ENCODE data around the gene FARP1. TPM values are rescaled to one million over a fixed set of nuclear protein-coding genes. Genes with fewer than 3 reads are reported as not detected.

The FARP1 gene
- total and polyA plus RNA-seq, 2 of the 13 experiments (the other 11 are each of a cell fraction or from before 2014, with no cell fraction given), result 70.6 to 126 TPM

DNA sequence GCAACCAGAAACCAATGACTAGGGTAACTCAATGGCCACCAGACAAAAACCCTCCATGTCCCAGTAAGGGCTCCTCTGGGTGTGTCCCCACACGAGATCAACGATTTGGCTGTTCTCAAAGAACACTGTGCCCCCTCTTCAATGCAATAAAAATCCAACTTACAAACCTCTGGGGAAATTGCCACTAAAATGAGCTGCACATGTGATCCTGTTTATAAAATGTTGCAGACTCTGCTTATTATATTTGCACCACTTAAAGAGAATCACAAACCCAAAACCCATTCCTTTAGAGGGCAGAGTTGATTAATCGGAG is 353.5 kb downstream of the FARP1 start:
- TF ChIP-seq MEIS1 (CRISPR knock-in tag; IDR thresholded peaks at IDR 0.05; ENCODE audit: borderline replicate concordance), result no peak
- TF ChIP-seq HOXA9 (CRISPR knock-in tag; IDR thresholded peaks at IDR 0.05; ENCODE audit: borderline replicate concordance), result no peak
- no peak for TF ChIP-seq ZNF230 (CRISPR knock-in tag; IDR thresholded peaks at IDR 0.05)
- peak overlapping the region; percentile 69 for H3K4me2 ChIP-seq (ENCODE audit: low read depth, low read length)
- FAIRE-seq (no peak), ATAC-seq (no peak), DNase-seq (ENCODE audit: low spot score) (no peak)
- H2AFZ ChIP-seq (ENCODE audit: low read length), result no peak overlapping the region
- H3K4me1 ChIP-seq (ENCODE audit: insufficient read depth, low read length), result peaks cover 87% of the 10 kb centered on the region
- in situ Hi-C loops (cut with HindIII; ENCODE audit: extremely low pct_ligation_motif_present, low pct_unique_long_range_greater_than_20kb) (no loop called here), intact Hi-C loops (cut with micrococcal nuclease; ENCODE audit: unreplicated experiment) (no loop called here)
- H4K20me1 ChIP-seq (ENCODE audit: insufficient read depth, low read length), result no peaks in the 10 kb centered on the region; the same call in 1 of the 2 replicates
- no peak overlapping the region for H3K9ac ChIP-seq (ENCODE audit: insufficient read depth, low read depth, low read length)
- H3K4me3 ChIP-seq (replicated peaks in 1 of 3; ENCODE audit: insufficient read depth in 1 of 3, low read depth in 2 of 3, low read length in 3 of 3), result 0 out of 6 replicates have a peak overlapping the region, but pooled peaks of 1 of the 3 experiments have one; percentile 31
- POLR2A ChIA-PET, result interaction anchor here (1.7 to 2.6 kb wide), 2 partner anchors 8 to 12 kb away, joined by 5 to 8 read pairs; no protein-coding TSS in a partner anchor
- CTCF ChIA-PET (ENCODE audit: low intra/inter-chr PET ratio, low total read pairs), result no interaction called here
- H3K27me3 ChIP-seq (ENCODE audit: control insufficient read depth in 1 of 2, insufficient read depth in 2 of 2, low read length in 2 of 2), result no peaks in the 10 kb centered on the region
- peak overlapping the region; percentile 81 for H3K27ac ChIP-seq (ENCODE audit: extremely low read length, insufficient read depth, low read length)
- H3K9me3 ChIP-seq (ENCODE audit: low read length), result no peaks in the 10 kb centered on the region
- peaks cover 4 to 17% of the 10 kb centered on the region in 2 experiments for H3K36me3 ChIP-seq (replicated peaks in 1 of 2; ENCODE audit: control insufficient read depth in 1 of 2, insufficient read depth in 2 of 2, low read length in 2 of 2)
- no TSS peak for BruUV-seq (replicated peaks)
- peaks cover 85% of the 10 kb centered on the region for H3K79me2 ChIP-seq (ENCODE audit: insufficient read depth, low read length)
- WGBS (ENCODE audit: low lambda C conversion rate), result 87% methylated on average over 3 of the region's 3 CpGs

DNA sequence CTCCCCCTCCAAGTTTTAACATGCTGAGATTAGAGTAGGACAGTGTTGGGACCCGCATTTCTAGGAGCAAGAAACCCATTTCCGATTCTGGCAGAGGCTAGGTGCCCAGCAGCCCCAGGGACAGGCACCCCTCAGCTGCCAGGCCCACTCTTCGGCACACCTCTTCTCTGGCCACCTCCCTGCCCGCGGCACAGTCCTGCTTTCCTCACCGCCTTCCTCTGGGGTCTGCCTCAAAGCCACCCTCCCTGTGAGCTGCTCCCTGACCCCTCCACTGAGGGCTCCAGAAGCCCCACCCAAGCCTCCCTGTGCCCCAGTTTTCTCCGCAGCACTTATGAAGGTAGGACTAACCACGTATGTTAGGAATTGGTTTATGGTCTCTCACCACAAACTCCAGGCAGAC is 354.1 kb downstream of the FARP1 start:
- in situ Hi-C loops (cut with HindIII; ENCODE audit: extremely low pct_ligation_motif_present, low pct_unique_long_range_greater_than_20kb), result no loop called here
- peaks cover 4 to 17% of the 10 kb centered on the region in 2 experiments for H3K36me3 ChIP-seq (replicated peaks in 1 of 2; ENCODE audit: control insufficient read depth in 1 of 2, insufficient read depth in 2 of 2, low read length in 2 of 2)
- no peaks in the 10 kb centered on the region; the same call in 1 of the 2 replicates for H4K20me1 ChIP-seq (ENCODE audit: insufficient read depth, low read length)
- ChIA-PET CTCF (ENCODE audit: low intra/inter-chr PET ratio, low total read pairs) (no interaction called here), POLR2A (interaction anchor here (1.7 to 2.6 kb wide), 2 partner anchors 8 to 12 kb away, joined by 5 to 8 read pairs; no protein-coding TSS in a partner anchor)
- no TSS peak for BruUV-seq (replicated peaks)
- H2AFZ ChIP-seq (ENCODE audit: low read length), result no peak overlapping the region
- DNase-seq (ENCODE audit: low spot score), result no peak
- intact Hi-C loops (cut with micrococcal nuclease; ENCODE audit: unreplicated experiment), result no loop called here
- H3K27me3 ChIP-seq (ENCODE audit: control insufficient read depth in 1 of 2, insufficient read depth in 2 of 2, low read length in 2 of 2), result no peaks in the 10 kb centered on the region
- no peaks in the 10 kb centered on the region for H3K9me3 ChIP-seq (ENCODE audit: low read length)
- no peak; the same call in 2 of the 3 replicates for ATAC-seq
- WGBS (ENCODE audit: low lambda C conversion rate), result 94% methylated on average over 8 of the region's 8 CpGs
- no peak for FAIRE-seq
- H3K4me1 ChIP-seq (ENCODE audit: insufficient read depth, low read length), result peaks cover 84% of the 10 kb centered on the region
- peak overlapping the region; percentile 81 for H3K27ac ChIP-seq (ENCODE audit: extremely low read length, insufficient read depth, low read length)
- H3K9ac ChIP-seq (ENCODE audit: insufficient read depth, low read depth, low read length), result no peak overlapping the region
- no peak overlapping the region for H3K4me3 ChIP-seq (replicated peaks in 1 of 3; ENCODE audit: insufficient read depth in 1 of 3, low read depth in 2 of 3, low read length in 3 of 3)
- peaks cover 84% of the 10 kb centered on the region for H3K79me2 ChIP-seq (ENCODE audit: insufficient read depth, low read length)
- H3K4me2 ChIP-seq (ENCODE audit: low read depth, low read length), result no peak overlapping the region
- TF ChIP-seq, protein P1, sequence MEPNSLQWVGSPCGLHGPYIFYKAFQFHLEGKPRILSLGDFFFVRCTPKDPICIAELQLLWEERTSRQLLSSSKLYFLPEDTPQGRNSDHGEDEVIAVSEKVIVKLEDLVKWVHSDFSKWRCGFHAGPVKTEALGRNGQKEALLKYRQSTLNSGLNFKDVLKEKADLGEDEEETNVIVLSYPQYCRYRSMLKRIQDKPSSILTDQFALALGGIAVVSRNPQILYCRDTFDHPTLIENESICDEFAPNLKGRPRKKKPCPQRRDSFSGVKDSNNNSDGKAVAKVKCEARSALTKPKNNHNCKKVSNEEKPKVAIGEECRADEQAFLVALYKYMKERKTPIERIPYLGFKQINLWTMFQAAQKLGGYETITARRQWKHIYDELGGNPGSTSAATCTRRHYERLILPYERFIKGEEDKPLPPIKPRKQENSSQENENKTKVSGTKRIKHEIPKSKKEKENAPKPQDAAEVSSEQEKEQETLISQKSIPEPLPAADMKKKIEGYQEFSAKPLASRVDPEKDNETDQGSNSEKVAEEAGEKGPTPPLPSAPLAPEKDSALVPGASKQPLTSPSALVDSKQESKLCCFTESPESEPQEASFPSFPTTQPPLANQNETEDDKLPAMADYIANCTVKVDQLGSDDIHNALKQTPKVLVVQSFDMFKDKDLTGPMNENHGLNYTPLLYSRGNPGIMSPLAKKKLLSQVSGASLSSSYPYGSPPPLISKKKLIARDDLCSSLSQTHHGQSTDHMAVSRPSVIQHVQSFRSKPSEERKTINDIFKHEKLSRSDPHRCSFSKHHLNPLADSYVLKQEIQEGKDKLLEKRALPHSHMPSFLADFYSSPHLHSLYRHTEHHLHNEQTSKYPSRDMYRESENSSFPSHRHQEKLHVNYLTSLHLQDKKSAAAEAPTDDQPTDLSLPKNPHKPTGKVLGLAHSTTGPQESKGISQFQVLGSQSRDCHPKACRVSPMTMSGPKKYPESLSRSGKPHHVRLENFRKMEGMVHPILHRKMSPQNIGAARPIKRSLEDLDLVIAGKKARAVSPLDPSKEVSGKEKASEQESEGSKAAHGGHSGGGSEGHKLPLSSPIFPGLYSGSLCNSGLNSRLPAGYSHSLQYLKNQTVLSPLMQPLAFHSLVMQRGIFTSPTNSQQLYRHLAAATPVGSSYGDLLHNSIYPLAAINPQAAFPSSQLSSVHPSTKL (CRISPR knock-in tag; IDR thresholded peaks at IDR 0.05), result no peak
- TF ChIP-seq ZNF549 (CRISPR knock-in tag; IDR thresholded peaks at IDR 0.05) (no peak), SP140L (CRISPR knock-in tag; IDR thresholded peaks at IDR 0.05; ENCODE audit: borderline replicate concordance) (no peak), ZIK1 (CRISPR knock-in tag; IDR thresholded peaks at IDR 0.05; ENCODE audit: borderline replicate concordance, low read depth) (no peak), KDM4B (CRISPR knock-in tag; IDR thresholded peaks at IDR 0.05) (no peak), ZFP37 (CRISPR knock-in tag; IDR thresholded peaks at IDR 0.05; ENCODE audit: borderline replicate concordance) (no peak)
- TF ChIP-seq, protein P2, sequence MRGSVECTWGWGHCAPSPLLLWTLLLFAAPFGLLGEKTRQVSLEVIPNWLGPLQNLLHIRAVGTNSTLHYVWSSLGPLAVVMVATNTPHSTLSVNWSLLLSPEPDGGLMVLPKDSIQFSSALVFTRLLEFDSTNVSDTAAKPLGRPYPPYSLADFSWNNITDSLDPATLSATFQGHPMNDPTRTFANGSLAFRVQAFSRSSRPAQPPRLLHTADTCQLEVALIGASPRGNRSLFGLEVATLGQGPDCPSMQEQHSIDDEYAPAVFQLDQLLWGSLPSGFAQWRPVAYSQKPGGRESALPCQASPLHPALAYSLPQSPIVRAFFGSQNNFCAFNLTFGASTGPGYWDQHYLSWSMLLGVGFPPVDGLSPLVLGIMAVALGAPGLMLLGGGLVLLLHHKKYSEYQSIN (CRISPR knock-in tag; IDR thresholded peaks at IDR 0.05; ENCODE audit: borderline replicate concordance), result no peak
- TF ChIP-seq, protein P3, sequence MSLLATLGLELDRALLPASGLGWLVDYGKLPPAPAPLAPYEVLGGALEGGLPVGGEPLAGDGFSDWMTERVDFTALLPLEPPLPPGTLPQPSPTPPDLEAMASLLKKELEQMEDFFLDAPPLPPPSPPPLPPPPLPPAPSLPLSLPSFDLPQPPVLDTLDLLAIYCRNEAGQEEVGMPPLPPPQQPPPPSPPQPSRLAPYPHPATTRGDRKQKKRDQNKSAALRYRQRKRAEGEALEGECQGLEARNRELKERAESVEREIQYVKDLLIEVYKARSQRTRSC (CRISPR knock-in tag; IDR thresholded peaks at IDR 0.05; ENCODE audit: low read depth), result no peak
- TF ChIP-seq, protein P4, sequence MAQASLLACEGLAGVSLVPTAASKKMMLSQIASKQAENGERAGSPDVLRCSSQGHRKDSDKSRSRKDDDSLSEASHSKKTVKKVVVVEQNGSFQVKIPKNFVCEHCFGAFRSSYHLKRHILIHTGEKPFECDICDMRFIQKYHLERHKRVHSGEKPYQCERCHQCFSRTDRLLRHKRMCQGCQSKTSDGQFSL (CRISPR knock-in tag; IDR thresholded peaks at IDR 0.05), result no peak

All from HepG2 (cell line).